Activated gamma-delta T cell (primary cell): ENCODE measurements around the gene AGK.
"Not testable (repeated sequence)": the region's sequence is repeated elsewhere in the genome, so short reads cannot be mapped to it uniquely, and the experiment has no call there.

Experiments
- DNase-seq: peaks from one replicate; lab custom pipeline; 2025; lab: John Stamatoyannopoulos, UW

The AGK gene

GRCh38 chr7:141557360-141557759 lies 6.2 kb downstream of the AGK start:
- no peak for DNase-seq

DNA sequence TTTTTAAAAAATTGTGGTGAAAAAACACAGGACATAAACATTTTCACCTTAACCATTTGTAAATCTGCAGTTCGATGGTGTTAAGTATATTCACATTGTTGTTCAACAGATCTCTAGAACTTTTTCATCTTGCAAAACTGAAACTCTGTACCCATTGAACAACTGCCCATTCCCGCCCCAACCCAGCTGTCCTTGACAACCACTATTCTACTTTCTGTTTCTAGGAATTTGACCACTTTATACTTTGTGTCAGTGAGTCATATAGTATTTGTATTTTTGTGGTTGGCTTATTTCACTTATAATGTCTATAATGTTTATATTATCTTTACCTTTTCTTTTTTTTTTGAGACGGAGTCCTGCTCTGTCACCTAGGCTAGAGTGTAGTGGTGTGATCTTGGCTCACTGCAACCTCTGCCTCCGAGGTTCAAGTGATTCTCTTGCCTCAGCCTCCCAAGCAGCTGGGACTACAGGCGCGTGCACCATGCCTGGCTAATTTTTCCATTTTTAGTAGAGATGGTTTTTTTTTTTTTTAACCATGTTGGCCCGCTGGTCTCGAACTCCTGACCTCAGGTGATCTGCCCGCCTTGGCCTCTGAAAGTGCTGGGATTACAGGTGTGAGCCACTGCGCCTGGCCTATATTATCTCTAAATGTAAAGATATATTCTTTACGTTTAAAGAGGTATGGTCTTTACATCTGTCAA lies 6.8 kb downstream of the AGK start:
- not testable (repeated sequence) for DNase-seq

DNA sequence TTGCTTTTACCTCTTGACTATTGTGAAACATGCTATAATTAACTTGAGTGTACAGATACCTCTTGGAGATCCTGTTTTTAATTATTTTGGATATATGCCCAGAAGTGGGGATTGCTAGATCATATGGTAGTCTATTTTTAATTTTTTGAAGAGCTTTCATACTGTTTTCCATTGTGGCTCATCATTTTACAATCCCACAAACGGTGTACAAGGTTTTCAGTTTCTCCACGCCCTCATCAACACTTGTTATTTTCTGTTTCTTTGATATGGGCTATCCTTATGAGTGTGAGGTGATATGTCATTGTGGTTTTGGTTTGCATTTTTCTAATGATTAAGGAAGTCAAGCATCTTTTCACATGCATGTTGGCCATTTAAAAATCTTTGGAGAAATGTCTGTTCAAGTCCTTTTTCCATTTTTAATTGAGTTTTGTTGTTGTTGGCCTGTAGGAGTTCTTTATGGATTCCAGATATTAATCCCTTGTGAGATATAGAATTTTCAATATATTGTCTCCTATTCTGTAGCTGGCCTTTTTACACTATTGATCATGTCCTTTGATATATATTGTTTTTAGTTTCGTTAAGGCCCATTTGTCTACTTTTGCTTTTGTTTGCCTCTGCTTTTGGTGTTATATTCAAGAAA lies 7.5 kb downstream of the AGK start:
- no peak for DNase-seq

GRCh38 chr7:141559961-141560360 lies 8.8 kb downstream of the AGK start:
- no peak for DNase-seq

DNA sequence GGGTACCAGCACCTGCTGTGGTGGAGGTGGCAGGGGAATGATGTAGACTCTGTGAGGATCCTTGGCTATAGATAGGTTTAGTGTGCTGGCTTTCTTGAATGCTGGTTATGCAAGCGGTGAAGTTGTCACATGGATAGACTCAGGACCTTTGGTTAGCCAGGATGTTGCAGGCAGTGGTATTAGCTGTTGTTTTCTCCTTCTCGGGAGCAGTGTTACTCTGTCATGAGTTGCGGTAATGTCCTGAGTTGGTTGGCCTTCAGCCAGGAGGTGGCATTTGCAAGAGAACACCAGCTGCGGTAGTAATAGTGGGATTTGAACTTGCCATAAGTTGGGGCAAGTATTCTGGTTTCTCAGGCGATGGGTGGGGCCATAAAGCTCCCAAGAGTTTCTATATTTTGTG lies 10.8 kb downstream of the AGK start:
- DNase-seq = no peak

DNA sequence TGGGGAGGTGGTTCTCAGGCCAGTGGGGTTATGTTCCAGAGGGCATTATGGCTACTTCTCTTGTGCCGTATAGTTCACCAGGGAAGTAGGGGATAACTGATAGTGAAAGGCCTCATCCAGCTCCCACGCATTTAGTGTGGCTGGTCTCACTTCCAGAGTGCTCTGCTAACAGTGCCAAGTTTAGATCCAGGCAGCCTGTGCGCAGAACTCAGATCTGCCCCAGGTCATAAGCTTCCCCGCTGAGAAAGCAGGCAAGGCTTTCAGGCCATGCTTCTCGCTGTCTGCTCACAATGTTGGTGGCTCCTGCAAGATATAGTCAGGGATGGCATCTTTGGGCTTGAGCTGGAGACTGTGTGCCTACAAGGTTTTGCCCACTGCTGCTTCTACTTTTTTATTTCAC lies 11.3 kb downstream of the AGK start:
- DNase-seq = no peak

DNA sequence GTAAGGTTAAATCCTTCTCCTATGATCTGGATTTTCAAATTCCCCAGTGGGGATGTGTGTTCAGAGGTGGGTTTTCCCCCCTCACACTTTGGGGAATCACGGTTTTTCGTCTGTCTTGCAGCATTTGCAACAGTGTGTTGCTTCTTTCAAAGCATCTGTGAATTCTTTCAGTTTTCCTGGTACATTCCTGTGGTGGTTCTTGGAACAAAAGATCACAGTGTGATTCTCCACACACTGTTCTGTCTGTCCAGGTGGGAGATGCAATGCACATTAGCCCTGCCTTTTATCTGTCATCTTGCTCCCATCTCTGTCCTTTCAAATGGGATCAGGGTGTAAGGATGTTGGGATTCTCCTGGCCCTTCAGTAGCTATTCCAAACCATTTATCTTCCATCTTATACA lies 11.8 kb downstream of the AGK start:
- no peak for DNase-seq

GRCh38 chr7:141563956-141564623 lies 12.9 kb downstream of the AGK start:
- no peak for DNase-seq

GRCh38 chr7:141567432-141567831 lies 16.2 kb downstream of the AGK start:
- no peak for DNase-seq

GRCh38 chr7:141568227-141568626 lies 17.0 kb downstream of the AGK start:
- no peak for DNase-seq

DNA sequence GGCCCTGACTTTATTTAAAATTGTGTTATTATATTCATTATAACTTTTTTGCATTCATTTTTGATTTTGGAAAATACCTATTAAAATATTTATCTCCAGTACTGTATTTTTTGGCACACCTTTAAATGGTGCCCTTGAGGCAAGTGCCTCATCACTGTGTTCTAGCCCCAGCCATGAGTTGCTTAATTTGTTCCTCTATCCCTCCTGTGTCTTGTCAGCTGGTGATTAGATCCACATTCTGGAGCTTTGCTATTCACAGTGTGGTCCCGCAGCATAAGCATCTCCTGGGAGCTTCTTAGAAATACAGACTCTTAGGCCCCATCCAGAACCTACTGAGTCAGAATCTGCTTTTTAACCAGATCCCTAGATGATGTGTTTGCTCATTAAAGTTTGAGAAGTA lies 19.8 kb downstream of the AGK start:
- no peak for DNase-seq

- DNase-seq = no peak
Observed at GRCh38 chr7:141572175-141572574, 21.0 kb downstream of the AGK start.

DNA sequence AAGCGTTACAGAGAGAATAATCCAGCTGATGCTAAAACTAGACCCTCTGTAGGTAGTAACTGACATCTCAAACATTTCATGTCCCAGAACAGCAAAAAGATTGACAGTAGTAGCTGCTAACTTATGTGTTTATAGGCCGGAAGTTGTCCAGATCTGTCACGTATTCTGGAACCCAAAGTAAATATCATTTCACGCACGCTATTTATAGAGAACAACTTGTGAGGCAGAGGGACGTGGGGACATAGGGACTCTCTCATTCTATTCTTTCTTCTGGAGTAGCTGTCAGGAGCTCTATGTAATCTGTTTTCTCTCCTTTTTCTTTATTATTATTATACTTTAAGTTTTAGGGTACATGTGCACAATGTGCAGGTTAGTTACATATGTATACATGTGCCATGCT lies 22.3 kb downstream of the AGK start:
- DNase-seq = no peak

- DNase-seq = no peak
Observed at GRCh38 chr7:141575164-141575563, 24.0 kb downstream of the AGK start.

- DNase-seq = no peak
Observed at GRCh38 chr7:141575654-141576448, 24.6 kb downstream of the AGK start.

DNA sequence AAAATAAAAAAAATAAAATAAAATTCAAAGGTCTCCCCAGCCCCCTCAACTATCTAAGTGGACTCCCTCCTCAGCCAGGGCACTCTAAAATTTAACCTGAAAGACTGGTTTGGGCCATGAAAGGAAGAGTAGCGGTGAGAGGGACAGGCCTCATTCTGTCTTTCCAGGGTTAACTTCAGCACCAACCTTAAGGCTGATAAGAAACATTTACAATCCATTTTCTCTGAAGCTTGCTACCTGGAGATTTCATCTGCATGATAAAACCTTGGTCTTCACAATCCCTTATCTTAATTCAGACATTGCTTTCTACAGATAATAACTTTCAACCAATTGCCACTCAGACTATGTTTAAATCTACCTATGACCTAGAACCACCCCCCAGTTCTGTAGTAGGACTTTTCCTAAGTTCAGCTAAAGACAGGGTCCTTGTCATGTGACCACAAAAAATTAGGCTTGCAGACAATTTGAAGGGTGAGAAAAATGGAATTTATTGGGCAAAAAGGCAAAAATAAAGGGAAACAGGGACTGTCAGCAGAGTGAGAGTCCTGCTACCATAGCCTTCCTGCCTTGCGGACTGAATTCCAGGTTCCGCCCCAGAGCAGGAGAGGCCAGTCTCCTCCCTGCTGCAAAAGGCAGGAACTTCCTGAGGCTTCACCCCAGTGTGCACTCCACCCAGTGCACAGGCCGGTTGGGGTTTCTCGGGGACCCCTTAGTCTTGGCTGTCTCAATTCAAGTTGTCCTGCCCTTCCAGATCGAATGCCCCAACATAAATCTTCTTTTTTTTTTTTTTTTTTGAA lies 26.0 kb downstream of the AGK start:
- no peak for DNase-seq

- not testable (repeated sequence) for DNase-seq
Observed at GRCh38 chr7:141579953-141580352, 28.7 kb downstream of the AGK start.

GRCh38 chr7:141582063-141582462 lies 30.9 kb downstream of the AGK start:
- not testable (repeated sequence) for DNase-seq

DNA sequence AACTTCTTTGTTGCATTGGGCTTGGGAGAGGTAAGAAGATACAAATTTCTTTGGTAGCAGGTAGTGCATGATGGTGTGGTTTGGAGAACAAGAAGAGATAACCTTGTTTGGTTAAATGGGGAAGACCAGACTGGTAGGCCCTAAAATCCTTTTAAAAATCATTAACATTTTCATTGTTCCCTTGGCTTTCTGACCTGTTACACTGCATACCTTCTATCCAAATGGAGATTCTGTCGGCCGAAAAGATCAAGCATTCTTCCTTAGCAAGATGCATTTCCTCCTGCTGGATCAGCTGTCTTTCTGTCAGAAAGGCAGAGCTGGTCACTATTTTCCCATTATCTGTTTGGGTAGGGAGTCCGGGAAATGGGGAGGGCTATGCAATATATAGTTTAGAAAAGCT lies 33.7 kb downstream of the AGK start:
- no peak for DNase-seq

DNA sequence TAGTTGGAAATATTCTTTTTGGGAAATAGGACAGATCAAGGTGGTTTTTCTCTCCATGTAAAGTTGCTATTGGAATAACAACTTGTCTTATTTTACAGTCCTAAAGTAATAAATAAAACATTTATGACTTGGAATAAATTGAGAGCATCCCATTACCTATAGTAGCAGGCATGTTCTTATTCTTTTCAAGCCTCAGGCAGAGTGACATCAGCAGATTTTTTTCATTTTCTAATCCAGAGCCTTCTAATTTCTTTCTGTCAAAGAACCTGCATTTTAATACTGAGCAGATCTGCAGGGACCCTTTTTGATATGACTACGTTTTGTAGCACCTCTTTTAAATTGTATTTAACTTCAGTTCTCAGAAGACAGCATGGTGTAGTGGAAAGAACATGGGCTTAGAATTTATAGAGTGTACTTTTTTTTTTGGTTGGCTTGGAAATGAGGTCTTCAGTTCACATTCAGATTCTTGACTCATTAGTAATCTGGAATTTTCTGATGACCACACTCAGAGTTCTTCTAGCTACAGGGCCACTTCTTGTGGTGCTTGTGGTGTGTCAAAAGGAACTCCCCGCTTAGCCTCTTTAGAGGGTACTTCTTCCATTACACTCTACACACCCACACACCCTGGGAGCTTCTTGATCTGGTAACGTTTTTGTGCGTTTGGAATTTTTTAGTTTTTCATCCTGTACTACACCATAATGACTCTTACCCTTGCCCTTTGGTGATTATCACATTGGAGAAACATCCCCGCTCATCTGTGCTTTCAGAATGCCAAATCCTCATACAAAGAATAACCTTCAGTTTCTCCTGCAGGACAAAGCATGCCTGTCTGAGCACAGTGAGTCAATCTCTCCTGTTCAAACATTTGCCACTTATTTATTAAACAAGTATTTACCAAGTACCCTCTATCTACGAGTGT lies 34.6 kb downstream of the AGK start:
- no peak for DNase-seq

DNA sequence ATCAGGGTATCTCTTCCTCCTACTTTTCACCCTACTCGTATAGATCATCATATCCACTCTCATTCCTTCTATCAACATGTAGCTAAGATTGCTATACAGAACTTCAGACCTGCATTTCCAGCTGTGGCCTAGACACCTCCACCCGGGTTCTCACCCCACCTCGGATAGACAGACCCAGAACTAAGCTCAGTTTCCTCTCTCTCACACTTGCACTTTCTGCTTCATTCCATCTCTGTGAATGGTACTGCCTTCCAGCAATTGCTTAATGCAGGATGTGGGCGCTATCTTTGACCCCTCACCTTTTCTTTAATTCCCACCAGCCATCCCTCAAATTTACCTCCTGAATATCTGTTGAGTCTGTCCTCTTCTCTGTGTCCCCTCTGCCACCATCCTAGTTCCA lies 35.7 kb downstream of the AGK start:
- no peak for DNase-seq
